ENCODE measurements around the gene CAPN6.

CAPN6 gene

GRCh38 chrX:111200327-111200726 lies 70.0 kb downstream of the CAPN6 start:
- H3K9ac ChIP-seq (ENCODE audit: low read length), result no peak overlapping the region

GRCh38 chrX:111199505-111199904 lies 70.8 kb downstream of the CAPN6 start:
- H3K27ac ChIP-seq (ENCODE audit: low read depth, low read length), result no peak overlapping the region
- H3K4me3 ChIP-seq (ENCODE audit: low read depth, low read length), result no peak overlapping the region
- peaks cover 35% of the 10 kb centered on the region; the same call in 1 of the 2 replicates for H3K27me3 ChIP-seq (ENCODE audit: control insufficient read depth, insufficient read depth, low read length)

More at GRCh38 chrX:111200327-111200726, 70.0 kb downstream of the CAPN6 start:
- Histone ChIP-seq H3K27me3 (ENCODE audit: control insufficient read depth, insufficient read depth, low read length) (peaks cover 37% of the 10 kb centered on the region; the same call in 1 of the 2 replicates), H3K4me3 (ENCODE audit: low read depth, low read length) (no peak overlapping the region), H3K4me1 (ENCODE audit: control insufficient read depth, insufficient read depth, low read length) (peaks cover 5% of the 10 kb centered on the region; the same call in 1 of the 2 replicates), H3K9me3 (ENCODE audit: control insufficient read depth, insufficient read depth, low read depth, low read length) (no peaks in the 10 kb centered on the region), H3K27ac (ENCODE audit: low read depth, low read length) (no peak overlapping the region), H3K36me3 (ENCODE audit: control insufficient read depth, insufficient read depth, low read length) (no peaks in the 10 kb centered on the region)

More at GRCh38 chrX:111199505-111199904, 70.8 kb downstream of the CAPN6 start:
- H3K4me1 ChIP-seq (ENCODE audit: control insufficient read depth, insufficient read depth, low read length), result peaks cover 6% of the 10 kb centered on the region; the same call in 1 of the 2 replicates
- no peaks in the 10 kb centered on the region for H3K9me3 ChIP-seq (ENCODE audit: control insufficient read depth, insufficient read depth, low read depth, low read length)
- H3K9ac ChIP-seq (ENCODE audit: low read length), result no peak overlapping the region
- no peaks in the 10 kb centered on the region for H3K36me3 ChIP-seq (ENCODE audit: control insufficient read depth, insufficient read depth, low read length)

Data from HUES6 (cell line).